Right renal cortex interstitium (tissue), 3 donors: ENCODE results near the gene AREG. TPM values are rescaled to one million over a fixed set of nuclear protein-coding genes. Genes with fewer than 3 reads are reported as not detected.
A peak's percentile ranks its signal among the peaks of the same experiment; 100 is the strongest.
"Not testable (repeated sequence)": the region's sequence is repeated elsewhere in the genome, so short reads cannot be mapped to it uniquely, and the experiment has no call there.

Source experiments
- DNase-seq, 3 donors: peaks; one replicate each; pipeline ENCODE4 v3.0.0-alpha.2; 2013; ENCODE audit warnings: low read depth in 3 of 3, low spot score in 2 of 3
- polyA plus RNA-seq, 3 donors: library from polyadenylated mRNA; unstranded; fragments of 120-200 nt; gene quantifications; one replicate each; pipeline ENCODE4 v1.2.1, GENCODE V29; 2013; ENCODE audit not compliant: insufficient read length in 3 of 3

AREG gene, protein sequence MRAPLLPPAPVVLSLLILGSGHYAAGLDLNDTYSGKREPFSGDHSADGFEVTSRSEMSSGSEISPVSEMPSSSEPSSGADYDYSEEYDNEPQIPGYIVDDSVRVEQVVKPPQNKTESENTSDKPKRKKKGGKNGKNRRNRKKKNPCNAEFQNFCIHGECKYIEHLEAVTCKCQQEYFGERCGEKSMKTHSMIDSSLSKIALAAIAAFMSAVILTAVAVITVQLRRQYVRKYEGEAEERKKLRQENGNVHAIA
- under 1 TPM; 0.12 to 0.28 (median 0.21) TPM for polyA plus RNA-seq

DNA sequence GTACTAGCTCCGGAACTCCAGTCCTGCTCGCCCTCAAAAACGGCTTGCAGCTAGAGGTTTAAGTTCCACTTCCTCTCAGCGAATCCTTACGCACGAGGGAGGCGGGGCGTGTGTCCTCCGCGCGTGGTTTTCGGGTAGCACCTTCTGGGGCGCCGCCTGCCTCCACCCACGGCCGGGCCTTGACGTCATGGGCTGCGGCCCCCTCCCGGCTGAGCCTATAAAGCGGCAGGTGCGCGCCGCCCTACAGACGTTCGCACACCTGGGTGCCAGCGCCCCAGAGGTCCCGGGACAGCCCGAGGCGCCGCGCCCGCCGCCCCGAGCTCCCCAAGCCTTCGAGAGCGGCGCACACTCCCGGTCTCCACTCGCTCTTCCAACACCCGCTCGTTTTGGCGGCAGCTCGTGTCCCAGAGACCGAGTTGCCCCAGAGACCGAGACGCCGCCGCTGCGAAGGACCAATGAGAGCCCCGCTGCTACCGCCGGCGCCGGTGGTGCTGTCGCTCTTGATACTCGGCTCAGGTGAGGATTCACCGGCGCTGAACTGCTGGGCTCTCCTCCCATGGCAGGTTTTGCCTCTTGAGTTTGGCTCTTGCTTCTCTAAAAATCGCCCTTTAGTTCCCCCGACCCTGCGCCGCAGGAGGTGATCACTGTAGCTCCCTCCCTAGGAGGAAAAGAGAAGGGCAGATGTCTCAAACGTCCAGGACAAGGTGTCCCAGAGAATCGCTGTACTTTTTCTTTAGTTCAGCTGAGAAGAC is at the start of gene AREG:
Gene AREG (plus strand): TSS at position 246 of the 752 bp plus-strand sequence. CDS start 210 bp downstream, at position 456.
- peak in 2 of 3 donors; percentile 14 to 16 for DNase-seq

DNA sequence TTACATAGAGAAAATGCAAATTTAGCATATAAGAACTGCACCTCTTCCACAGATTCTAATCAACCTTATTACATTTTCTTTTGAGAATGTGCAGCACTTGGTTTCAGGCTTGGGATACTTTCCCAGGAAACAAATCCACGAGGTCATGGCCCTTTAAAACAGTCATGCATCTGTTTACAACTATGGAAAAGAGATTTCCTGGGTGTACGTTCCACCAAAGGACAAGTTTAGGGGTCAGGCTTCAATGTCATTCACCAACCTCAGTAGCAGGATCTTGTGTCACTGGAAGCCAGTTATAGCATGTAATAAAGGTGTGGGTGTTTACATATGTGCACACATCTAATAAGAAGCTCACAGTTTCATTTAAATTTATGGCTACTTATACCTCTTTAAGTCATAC is 49.3 kb upstream of the AREG start:
- DNase-seq, result no peak

DNA sequence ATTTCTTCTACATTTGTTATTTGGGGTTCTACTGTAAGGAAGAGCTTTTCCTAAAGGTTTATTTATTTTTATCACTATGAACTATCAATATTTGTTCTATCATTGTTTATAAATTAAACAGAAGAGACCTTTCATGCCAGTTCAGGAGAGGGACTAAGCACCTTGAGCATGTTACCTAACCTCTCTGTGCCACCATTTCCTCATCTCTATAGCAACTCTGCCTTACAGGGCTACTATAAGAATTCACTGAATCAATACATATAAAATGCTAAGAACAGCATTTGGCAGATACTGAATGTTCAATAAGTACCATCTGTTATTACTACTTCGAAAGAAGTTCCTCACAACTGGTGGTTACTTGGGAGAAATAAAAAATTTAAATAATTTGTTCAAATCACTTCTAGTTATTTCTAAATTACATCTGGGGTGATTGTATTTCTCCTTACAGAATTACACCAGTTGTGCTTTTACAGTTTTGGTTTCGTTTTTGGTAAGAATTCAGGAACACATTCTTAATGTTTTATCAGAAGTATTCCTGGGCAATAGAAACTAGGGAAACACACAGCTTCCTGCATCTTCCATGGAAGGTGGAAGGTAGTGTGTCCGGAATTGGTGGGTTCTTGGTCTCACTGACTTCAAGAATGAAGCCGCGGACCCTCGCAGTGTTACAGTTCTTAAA is 47.0 kb upstream of the AREG start:
- no peak for DNase-seq

DNA sequence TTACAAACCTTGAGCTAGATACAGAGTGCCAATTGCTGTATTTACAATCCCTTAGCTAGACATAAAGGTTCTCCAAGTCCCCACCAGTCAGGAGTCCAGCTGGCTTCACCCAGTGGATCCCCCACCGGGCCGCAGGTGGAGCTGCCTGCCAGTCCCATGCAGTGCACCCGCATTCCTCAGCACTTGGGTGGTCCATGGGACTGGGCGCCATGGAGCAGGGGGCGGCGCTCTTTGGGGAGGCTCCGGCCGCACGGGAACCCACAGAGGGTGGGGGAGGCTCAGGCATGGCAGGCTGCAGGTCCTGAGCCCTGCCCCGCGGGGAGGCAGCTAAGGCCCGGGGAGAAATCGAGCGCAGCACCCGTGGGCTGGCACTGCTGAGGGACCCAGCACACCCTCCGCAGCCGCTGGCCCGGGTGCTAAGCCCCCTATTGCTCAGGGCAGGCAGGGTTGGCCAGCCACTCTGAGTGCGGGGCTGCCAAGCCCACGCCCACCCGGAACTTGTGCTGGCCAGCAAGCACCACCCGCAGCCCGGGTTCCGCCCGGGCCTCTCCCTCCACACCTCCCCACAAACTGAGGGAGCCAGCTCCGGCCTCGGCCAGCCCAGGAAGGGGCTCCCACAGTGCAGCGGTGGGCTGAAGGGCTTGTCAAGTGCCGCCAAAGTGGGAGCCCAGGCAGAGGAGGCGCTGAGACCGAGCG is 45.9 kb upstream of the AREG start:
- DNase-seq, result not testable (repeated sequence)

DNA sequence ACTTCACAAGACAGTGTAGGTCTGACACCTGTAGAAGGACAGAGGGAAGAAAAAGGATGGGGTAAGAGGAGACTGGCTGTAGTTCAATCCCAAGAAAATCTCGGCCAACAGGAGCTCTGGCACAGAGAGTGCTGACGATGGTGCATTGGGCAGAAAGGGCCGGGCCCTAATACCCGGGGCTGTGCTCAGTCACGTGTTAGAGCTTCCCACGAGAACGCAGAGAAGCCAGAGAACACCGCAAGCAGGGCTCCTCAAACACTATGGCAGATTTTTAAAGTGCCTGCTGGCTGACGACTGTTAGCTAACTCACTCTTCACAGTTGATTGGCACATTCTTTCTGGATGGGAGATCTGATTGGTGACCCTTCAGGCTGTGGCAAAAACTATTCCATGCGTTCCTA is 44.5 kb upstream of the AREG start:
- no peak for DNase-seq

DNA sequence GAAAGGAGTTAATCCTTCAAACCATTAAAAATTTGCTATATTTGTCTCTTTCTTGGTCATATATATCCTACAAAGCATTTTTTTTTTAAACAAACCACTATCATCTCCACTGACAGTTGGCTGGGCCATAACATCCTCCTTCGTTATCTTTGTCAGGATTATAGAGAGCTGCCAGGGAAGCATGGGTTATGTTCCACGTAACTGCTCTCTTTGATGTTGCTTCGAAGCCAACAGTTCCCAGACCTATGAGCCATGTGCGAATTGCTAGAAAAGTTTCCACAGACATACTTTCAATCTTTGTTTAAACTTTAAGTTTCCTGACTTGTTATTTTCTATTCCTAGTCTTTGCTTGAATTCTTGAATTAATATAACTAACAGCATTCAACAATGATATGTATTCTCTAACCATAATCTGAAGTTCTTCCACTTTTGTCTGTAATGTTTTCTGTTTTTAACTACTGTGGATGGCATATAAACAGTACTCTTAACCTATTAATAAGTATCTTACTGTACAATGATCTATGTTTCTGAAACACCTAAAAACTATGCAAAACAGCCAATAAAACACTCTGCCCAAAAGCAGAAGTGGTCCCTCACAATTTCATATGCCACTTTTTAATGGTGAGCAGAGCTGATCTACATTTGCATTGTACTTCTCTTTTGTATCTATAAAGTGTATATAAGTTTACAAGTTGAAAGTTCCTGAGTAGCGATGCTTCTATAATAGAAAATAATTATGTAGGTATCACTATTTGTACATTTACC is 42.1 kb upstream of the AREG start:
- no peak for DNase-seq

DNA sequence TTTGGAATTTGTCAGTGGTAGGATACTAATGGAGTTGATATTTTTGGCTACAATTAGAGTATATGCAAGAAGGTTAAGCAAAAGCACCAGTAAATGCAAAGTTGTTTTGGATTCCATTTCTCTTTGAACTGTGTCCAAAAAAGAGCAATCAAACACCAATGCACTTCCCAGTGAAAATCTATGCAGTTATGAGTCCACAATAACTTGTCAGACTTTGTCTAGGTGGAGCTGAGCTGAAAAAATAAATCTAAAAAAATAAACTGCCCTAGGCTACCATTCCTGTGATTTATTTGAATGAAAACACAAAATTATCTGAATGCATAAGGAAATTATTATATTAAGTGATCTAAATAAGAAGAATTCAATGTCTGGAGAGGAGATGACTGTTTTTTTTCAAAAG is 37.0 kb upstream of the AREG start:
- no peak for DNase-seq

DNA sequence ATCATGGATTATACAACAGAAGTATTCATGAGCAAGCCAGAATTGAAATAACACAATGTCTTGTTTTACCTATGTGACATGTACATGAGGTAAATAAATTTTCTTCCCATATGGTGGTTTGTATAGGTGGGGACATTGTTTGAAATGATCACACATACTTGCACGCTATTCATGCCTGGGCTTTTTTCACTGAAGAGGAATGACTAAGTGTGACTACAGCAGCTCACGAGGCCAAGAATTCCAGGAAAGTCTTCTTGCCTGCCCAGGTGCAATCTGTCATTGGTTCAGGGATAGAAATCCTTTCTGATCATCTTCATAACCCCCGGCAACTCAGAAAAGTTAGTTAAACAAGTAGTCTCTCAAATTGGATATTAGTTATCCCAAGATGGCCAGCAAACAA is 36.3 kb upstream of the AREG start:
- DNase-seq, result no peak

DNA sequence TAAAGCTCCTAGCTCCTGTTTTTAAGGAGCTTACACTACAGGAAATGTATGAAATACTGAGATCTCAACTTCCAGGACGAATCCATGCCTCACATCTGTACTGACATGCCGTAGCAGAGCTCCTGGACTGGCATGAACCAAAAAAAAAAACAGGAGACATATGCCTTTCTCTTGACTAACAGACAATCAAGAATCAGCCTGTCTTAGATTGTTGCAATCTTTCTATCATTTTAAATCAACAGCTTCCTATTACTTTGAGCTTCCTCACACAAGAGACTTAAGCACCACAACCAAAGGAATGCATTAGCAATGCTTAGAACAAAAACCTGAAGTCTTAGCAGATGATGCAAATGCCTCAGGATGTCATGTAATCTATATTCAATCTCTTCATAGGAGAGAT is 34.7 kb upstream of the AREG start:
- DNase-seq, result no peak

DNA sequence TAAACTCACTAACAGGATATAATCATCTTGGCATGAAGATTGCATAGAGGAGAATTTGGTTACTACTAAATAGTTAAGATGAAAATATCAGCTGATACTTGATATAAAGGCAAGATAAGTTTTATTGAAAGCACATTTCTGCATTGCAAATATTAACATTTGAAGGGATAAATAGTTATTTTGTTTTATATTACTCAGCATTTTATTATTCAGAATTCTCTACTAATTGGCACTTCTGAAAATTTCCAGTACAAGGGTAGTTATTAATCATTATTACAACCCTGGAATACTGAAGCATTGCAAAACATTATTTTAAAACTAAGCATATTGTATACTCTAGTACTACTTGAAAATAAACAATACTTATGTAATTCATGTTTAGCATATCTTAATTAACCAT is 32.7 kb upstream of the AREG start:
- no peak for DNase-seq

DNA sequence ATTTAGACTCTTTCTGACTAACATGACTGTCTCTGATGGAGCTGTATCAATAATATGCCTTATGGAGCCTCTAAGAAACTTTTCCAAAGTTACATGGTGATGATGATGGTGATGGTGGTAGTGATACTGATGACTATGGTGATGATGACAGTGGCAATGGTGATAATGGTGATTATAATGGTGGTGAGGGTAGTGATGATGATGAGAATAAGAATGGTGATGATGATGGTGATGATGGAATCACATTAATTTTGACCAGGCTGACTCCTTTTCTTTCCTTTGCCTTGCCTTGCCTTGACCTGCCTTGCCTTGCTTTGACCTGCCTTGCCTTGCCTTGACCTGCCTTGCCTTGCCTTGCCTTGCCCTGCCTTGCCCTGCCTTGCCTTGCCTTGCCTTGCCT is 31.7 kb upstream of the AREG start:
- DNase-seq, result no peak

DNA sequence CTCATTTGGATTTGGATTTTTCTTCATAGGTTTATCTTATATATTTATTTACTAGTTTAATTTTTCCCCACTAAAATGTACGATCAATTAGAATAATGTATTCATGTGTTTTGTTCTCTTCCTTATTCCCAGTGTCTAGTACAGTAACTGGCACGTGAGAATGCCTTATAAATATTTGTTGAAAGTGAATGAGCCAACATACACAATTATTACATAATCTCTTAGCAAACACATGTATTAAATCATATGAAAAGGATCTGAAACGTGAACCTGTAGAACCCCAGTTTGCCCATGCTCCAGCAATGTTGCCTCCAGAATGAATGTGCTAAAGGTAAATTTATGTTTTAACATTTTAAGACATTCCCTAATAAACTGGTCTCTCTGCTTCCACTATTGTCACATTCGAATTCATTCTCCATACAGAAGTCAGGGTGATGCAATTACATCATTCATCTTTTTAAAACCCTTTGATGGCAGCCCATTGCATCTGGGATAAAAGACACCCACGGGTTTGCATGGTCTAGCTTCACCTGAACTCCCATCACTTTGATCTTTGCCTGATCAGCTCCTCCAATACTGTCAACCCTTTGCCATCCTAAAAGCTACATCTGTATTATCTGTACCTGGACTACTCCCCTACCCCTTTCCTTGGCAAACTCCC is 30.7 kb upstream of the AREG start:
- DNase-seq, result no peak

DNA sequence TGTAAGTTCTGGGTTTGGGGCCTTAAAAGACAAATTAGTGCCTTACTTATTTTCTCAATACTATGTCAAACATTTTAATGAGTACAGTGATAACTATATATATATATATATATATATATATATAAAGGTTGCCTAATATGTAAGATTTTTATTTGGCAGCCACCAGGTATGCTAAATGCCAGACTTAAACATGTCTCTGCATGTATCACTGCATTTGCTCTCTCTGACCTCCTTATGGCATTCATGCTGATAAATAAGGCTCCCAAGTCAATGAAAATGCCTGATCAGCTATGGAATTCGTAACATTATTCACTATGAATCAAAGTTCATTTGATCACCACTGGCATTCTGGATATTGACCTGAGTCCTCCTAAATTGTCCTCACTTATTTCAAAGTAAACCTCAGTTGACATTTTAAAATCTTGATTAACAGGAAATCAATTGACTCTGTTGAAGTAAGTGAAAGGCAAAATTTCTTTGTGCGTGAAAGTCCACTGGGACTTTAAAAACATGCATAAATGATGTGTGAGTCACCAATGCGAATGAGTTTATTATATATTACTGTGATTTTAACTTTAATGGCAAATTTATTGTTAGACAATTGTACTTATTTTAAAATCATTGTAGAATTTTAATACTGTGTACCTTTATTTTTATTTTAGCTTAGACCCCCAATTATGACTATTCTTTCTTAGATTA is 29.2 kb upstream of the AREG start:
- no peak for DNase-seq

DNA sequence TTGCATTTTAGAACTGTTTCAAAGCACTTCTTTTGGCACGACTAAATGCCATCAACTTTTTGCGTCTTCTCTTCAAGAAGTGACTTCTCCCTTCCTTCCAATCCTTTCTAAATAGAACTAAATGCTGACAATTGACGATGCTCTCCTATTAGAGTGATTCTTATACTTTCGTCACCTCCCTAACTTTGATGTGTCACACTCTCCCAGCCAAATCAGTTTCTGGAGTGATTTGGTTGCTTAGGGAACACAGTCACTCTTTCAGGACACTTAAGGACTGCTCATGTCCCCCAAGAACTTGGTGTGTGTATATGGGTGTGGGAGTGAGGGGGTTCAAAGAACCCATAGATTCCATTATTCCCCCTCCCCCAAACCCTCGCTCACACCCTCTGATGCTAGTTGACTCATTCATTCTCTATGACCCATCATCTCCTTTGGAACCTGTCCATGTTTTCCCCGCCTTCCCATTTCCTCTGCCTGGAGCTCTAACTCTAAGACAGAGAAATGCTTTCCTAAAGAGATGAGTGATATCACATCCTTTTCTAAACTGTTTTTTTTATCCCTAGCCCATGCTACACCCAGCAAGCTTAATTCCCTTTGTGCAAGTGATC is 26.8 kb upstream of the AREG start:
- no peak for DNase-seq

DNA sequence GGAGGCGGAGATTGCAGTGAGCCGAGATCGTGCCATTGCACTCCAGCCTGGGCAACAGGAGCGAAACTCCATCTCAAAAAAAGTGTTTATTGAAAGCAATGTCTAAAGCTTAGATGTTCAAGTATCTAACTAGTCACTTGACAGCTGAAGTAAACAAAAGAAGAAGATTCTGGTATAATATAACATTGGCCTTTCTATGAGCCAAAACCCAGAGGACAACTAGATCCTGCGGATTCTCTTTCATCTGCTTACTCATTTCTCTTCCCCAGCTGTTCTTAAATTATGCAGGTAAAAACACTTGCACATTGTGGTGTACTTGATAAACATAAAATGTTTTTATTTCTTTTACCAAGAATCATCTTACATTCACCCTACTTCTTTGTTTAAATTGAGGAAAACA is 24.1 kb upstream of the AREG start:
- DNase-seq, result no peak

DNA sequence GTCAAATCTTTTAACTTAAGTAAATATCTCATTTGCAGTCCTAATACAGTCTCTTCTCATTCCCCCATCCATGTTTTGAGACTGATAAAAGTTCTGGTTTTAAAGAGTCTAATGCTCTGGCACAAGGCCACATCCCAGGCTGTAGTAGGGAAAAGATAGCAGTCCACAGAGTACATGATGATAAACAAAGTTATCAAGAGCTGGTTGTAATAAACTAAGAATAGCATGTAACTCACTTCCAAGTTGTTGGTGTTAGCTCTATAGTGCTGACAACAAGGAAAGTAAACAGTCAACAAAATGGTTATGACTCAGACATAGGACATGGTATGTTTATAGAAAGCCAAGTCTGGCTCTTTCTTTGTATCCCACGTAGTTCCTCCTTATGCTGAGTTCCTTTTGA is 21.8 kb upstream of the AREG start:
- no peak for DNase-seq

DNA sequence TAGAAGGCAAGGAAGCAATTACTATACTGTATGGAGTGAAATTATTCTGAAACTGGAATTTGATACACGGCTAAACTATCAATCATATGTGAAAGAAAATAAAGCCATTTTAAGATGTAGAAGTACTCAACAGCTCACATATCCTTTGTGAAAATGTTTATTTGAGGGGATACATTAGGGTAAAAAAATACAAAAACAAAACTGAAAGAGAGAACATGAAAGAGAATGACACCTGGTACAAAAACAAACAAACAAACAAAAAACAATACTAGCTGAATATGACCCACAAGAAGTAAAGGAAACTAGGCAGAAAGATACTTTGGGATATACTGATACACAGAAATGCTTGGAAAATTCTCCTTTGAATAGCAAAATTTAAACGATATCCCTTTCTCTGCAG is 20.8 kb upstream of the AREG start:
- no peak for DNase-seq

DNA sequence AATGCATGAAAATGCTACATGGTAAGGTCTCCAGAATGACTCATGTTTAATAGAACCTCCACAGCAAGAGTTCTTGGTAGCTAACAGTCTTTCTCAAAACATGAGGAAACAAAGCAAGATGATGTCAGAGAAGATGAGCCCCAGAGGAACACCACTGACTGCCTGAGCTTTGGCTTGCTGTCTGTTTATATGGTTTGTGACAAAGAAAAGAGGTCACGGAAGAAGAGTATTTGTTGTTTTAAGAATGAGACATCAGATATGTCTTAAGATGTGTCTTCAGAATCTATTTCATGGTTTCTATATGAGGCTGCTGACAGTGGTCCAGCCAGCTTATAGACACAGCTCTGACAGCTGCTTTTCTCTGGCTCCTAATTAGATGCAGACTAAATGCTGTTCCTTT is 18.8 kb upstream of the AREG start:
- DNase-seq, result no peak

DNA sequence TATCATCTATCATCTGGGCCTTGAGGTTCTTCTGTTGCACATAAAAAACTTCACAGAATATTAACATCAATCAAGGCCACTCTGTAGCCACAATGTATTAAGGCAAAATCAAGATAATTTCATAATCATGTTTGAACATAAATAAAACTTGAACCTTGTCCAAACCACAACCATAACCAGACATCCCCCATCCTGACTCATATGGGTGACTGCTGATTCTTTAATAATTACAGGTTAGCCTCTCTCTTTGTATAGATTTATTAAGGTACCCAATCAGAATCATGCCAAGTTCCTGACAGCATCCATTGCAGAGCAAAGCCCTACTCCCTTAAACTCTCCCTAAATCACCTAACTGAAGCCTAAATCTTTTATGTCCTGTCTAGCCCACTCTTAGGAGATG is 16.7 kb upstream of the AREG start:
- DNase-seq, result no peak
